GM12873 (cell line): ENCODE measurements around the gene CTSL.

Source experiments
- CTCF ChIP-seq: IDR thresholded peaks from 2 replicates; pipeline ENCODE4 v1.5.1; 2012; ENCODE audit warnings: low read depth, mild to moderate bottlenecking, moderate library complexity, low read length, control low read depth; ENCODE audit not compliant: insufficient read depth; ENCODE audit errors: missing control alignments

CTSL gene

GRCh38 chr9:87725900-87726709 is at the start of gene CTSL:
TSS of gene CTSL (plus strand) at chr9:87726119. CDS start at chr9:87727604, 1,485 bp downstream.
- no peak for TF ChIP-seq CTCF

- TF ChIP-seq CTCF, result no peak
Measured at GRCh38 chr9:87676976-87677775, 48.7 kb upstream of the CTSL start.

- no peak for TF ChIP-seq CTCF
Measured at GRCh38 chr9:87677776-87678587, 47.9 kb upstream of the CTSL start.

GRCh38 chr9:87678650-87679355 is 47.1 kb upstream of the CTSL start:
- peak; percentile 72 for TF ChIP-seq CTCF

- TF ChIP-seq CTCF, result no peak
Measured at GRCh38 chr9:87681271-87682061, 44.5 kb upstream of the CTSL start.

- no peak for TF ChIP-seq CTCF
Measured at GRCh38 chr9:87682085-87682484, 43.8 kb upstream of the CTSL start.
